HT1080 (cell line): Measurements from ENCODE around the gene CGB1. TPM values are rescaled to one million over a fixed set of nuclear protein-coding genes. Genes with fewer than 3 reads are reported as not detected.
A peak's percentile ranks its signal among the peaks of the same experiment; 100 is the strongest.
"Not testable (repeated sequence)": the region's sequence is repeated elsewhere in the genome, so short reads cannot be mapped to it uniquely, and the experiment has no call there.

ENCODE experiments used
- DNase-seq: peaks from one replicate; pipeline ENCODE4 v3.0.0-alpha.2; 2015; ENCODE audit warnings: low read depth
- total RNA-seq: library from RNA; depleted of rRNA; stranded (reverse); fragments of >200 nt; shearing (Covaris generic); gene quantifications from 2 replicates; pipeline ENCODE4 v1.2.3, GENCODE V29; 2014

CGB1 gene
- total RNA-seq, 1 experiment from 2014 or later = not detected

- DNase-seq = no peak
Measured at GRCh38 chr19:49058562-49058961, 21.9 kb upstream of the CGB1 start.

GRCh38 chr19:49057636-49058234 lies 21.0 kb upstream of the CGB1 start, which contains the start of gene CGB7:
Gene CGB7, minus strand, starts transcription at chr19:49057749. Its CDS starts 2,374 bp downstream, at chr19:49055375.
- peak; percentile 60 for DNase-seq

GRCh38 chr19:49056902-49057596 lies 20.4 kb upstream of the CGB1 start:
- not testable (repeated sequence) for DNase-seq

GRCh38 chr19:49056101-49056901 lies 19.6 kb upstream of the CGB1 start:
- peak; percentile 58 for DNase-seq

- peak; percentile 87 for DNase-seq
Measured at GRCh38 chr19:49050376-49051033, 13.8 kb upstream of the CGB1 start.

- DNase-seq = not testable (repeated sequence)
Measured at GRCh38 chr19:49049834-49050233, 13.1 kb upstream of the CGB1 start.

- DNase-seq = not testable (repeated sequence)
Measured at GRCh38 chr19:49049011-49049410, 12.3 kb upstream of the CGB1 start, which contains the start of gene CGB8. Gene CGB8, minus strand, starts transcription at chr19:49049111. Its CDS starts 372 bp downstream, at chr19:49048739.

- DNase-seq = not testable (repeated sequence)
Measured at GRCh38 chr19:49043548-49043947, 6.9 kb upstream of the CGB1 start, which contains the start of gene CGB5. Gene CGB5, plus strand, starts transcription at chr19:49043848. Its CDS starts 362 bp downstream, at chr19:49044210.

- not testable (repeated sequence) for DNase-seq
Measured at GRCh38 chr19:49042666-49043065, 6.0 kb upstream of the CGB1 start.

GRCh38 chr19:49042177-49042576 lies 5.5 kb upstream of the CGB1 start:
- DNase-seq = peak; percentile 71

GRCh38 chr19:49039736-49040135 lies 3.0 kb upstream of the CGB1 start:
- not testable (repeated sequence) for DNase-seq

- peak; percentile 86 for DNase-seq
Measured at GRCh38 chr19:49038557-49039276, 2.0 kb upstream of the CGB1 start.

GRCh38 chr19:49038111-49038510 lies 1.4 kb upstream of the CGB1 start:
- not testable (repeated sequence) for DNase-seq

- not testable (repeated sequence) for DNase-seq
Measured at GRCh38 chr19:49031642-49032301, 4.9 kb downstream of the CGB1 start, which contains the start of gene CGB2. Gene CGB2, plus strand, starts transcription at chr19:49031890. Its CDS starts 206 bp downstream, at chr19:49032096.

GRCh38 chr19:49030323-49030722 lies 6.4 kb downstream of the CGB1 start:
- not testable (repeated sequence) for DNase-seq

GRCh38 chr19:49029749-49030148 lies 6.9 kb downstream of the CGB1 start:
- not testable (repeated sequence) for DNase-seq

GRCh38 chr19:49028686-49029085 lies 8.0 kb downstream of the CGB1 start:
- not testable (repeated sequence) for DNase-seq

GRCh38 chr19:49025599-49025998 lies 11.1 kb downstream of the CGB1 start:
- not testable (repeated sequence) for DNase-seq

GRCh38 chr19:49025088-49025487 lies 11.6 kb downstream of the CGB1 start:
- DNase-seq = not testable (repeated sequence)

GRCh38 chr19:49024233-49024632 lies 12.5 kb downstream of the CGB1 start, which contains the start of gene CGB3:
Gene CGB3, minus strand, starts transcription at chr19:49024333. Its CDS starts 362 bp downstream, at chr19:49023971.
- not testable (repeated sequence) for DNase-seq
